ENCODE results near the gene ADAMTSL4. TPM values are rescaled to one million over a fixed set of nuclear protein-coding genes. Genes with fewer than 3 reads are reported as not detected.

The ADAMTSL4 gene
- 6.4 and 13.0 TPM in 2 replicates for total RNA-seq
- 7.3 and 19.8 TPM in 2 replicates for polyA plus RNA-seq
- polyA plus RNA-seq (2012): 12.6 and 25.9 TPM in 2 replicates
- 16.6 and 30.2 TPM in 2 replicates for polyA minus RNA-seq (ENCODE audit: low replicate concordance)

DNA sequence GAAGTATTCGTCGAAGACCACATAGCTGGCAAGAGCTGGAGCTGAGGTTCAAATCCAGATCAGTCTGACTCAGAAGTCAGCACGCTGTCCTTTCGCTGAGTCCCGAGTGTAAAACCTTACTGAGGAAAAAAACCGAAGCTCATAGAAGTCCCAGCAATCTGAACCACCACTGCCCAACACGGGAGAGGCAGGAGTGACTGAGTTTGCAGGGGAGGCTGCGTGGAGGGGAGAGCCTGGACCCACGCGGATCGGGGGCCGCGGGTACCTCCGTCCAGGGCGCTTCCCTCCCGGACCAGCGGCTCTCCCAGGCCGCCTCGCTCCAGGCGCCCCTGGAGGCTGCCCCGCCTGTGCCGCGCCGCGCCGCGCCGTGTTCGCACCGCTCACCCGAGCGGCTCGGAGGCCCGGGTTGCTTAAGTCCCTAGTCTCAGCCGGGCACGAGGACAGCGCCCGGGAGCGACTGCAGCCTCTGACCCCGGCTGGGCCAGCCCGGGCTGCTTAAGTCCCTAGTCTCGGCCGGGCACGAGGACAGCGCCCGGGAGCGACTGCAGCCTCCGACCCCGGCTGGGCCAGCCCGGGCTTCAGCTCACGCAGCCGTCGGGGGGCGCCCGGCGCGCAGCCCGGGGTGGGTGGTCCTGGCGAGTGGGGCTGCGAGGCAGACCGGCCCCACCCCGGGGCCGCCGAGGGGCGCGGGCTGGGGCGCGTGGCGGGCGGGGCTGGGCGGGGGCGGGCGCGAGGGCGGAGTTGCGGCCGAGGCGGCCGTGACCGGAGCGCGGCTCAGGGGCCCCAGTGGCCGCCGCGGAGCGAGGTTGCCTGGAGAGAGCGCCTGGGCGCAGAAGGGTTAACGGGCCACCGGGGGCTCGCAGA, at the start of gene ADAMTSL4:
ADAMTSL4 (plus strand) TSS at position 777 of the 864 bp plus-strand sequence. CDS start 2,881 bp downstream, outside the sequence.
- Histone ChIP-seq H3K9me3 (ENCODE audit: control insufficient read depth, insufficient read depth, low read depth, low read length) (no peaks in the 10 kb centered on the region), H4K20me1 (ENCODE audit: control insufficient read depth, extremely low read depth, insufficient read depth, low read length) (no peaks in the 10 kb centered on the region), H2AFZ (ENCODE audit: low read length) (peak within 1 kb of the TSS; percentile 50), H3K36me3 (ENCODE audit: control insufficient read depth, insufficient read depth, low read length) (no peaks in the 10 kb centered on the region), H3K79me2 (ENCODE audit: control insufficient read depth, insufficient read depth, low read length) (no peaks in the 10 kb centered on the region), H3K4me3 (replicated peaks in 1 of 4; ENCODE audit: control extremely low read depth in 1 of 4, insufficient read depth in 1 of 4, low read depth in 3 of 4, low read length in 4 of 4) (peak within 1 kb of the TSS; percentile 49 to 77 (median 60)), H3K27me3 (ENCODE audit: control insufficient read depth, insufficient read depth, low read length) (no peaks in the 10 kb centered on the region), H3K27ac (ENCODE audit: insufficient read depth, low read length) (peak within 1 kb of the TSS; percentile 74), H3K9ac (ENCODE audit: insufficient read depth, low read length) (peak within 1 kb of the TSS; percentile 61), H3K4me2 (ENCODE audit: extremely low read depth, insufficient read depth, low read length) (peak within 1 kb of the TSS; percentile 87), H3K4me1 (ENCODE audit: control insufficient read depth, extremely low read depth, insufficient read depth, low read length) (peaks cover 14% of the 10 kb centered on the region)
- DNase-seq (ENCODE audit: low read depth in 2 of 2): peak; percentile 80 to 87
- TF ChIP-seq, protein P1, sequence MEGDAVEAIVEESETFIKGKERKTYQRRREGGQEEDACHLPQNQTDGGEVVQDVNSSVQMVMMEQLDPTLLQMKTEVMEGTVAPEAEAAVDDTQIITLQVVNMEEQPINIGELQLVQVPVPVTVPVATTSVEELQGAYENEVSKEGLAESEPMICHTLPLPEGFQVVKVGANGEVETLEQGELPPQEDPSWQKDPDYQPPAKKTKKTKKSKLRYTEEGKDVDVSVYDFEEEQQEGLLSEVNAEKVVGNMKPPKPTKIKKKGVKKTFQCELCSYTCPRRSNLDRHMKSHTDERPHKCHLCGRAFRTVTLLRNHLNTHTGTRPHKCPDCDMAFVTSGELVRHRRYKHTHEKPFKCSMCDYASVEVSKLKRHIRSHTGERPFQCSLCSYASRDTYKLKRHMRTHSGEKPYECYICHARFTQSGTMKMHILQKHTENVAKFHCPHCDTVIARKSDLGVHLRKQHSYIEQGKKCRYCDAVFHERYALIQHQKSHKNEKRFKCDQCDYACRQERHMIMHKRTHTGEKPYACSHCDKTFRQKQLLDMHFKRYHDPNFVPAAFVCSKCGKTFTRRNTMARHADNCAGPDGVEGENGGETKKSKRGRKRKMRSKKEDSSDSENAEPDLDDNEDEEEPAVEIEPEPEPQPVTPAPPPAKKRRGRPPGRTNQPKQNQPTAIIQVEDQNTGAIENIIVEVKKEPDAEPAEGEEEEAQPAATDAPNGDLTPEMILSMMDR (conservative IDR thresholded peaks at IDR 0.05 in 1 of 2, IDR thresholded peaks at IDR 0.05 in 1 of 2; ENCODE audit: low read depth in 1 of 2, low read length in 2 of 2): no peak

- Histone ChIP-seq H3K27me3 (ENCODE audit: control insufficient read depth, insufficient read depth, low read length) (no peaks in the 10 kb centered on the region), H2AFZ (ENCODE audit: low read length) (no peak overlapping the region), H3K79me2 (ENCODE audit: control insufficient read depth, insufficient read depth, low read length) (peaks cover 19% of the 10 kb centered on the region), H3K9ac (ENCODE audit: insufficient read depth, low read length) (no peak overlapping the region), H3K9me3 (ENCODE audit: control insufficient read depth, insufficient read depth, low read depth, low read length) (no peaks in the 10 kb centered on the region), H3K4me3 (replicated peaks in 1 of 4; ENCODE audit: control extremely low read depth in 1 of 4, insufficient read depth in 1 of 4, low read depth in 3 of 4, low read length in 4 of 4) (no peak overlapping the region), H3K4me1 (ENCODE audit: control insufficient read depth, extremely low read depth, insufficient read depth, low read length) (peaks cover 8% of the 10 kb centered on the region), H3K4me2 (ENCODE audit: extremely low read depth, insufficient read depth, low read length) (no peak overlapping the region), H4K20me1 (ENCODE audit: control insufficient read depth, extremely low read depth, insufficient read depth, low read length) (no peaks in the 10 kb centered on the region), H3K27ac (ENCODE audit: insufficient read depth, low read length) (no peak overlapping the region), H3K36me3 (ENCODE audit: control insufficient read depth, insufficient read depth, low read length) (peaks cover 18% of the 10 kb centered on the region)
- no peak for TF ChIP-seq EZH2 (IDR thresholded peaks at IDR 0.05; ENCODE audit: low read length, missing control alignments)
- TF ChIP-seq, protein P1 (conservative IDR thresholded peaks at IDR 0.05 in 1 of 2, IDR thresholded peaks at IDR 0.05 in 1 of 2; ENCODE audit: low read depth in 1 of 2, low read length in 2 of 2): no peak
- no peak for DNase-seq (ENCODE audit: low read depth in 2 of 2)
These were observed 43.8 kb upstream of the ADAMTSL4 start for GRCh38 chr1:150505431-150505830.

Measured in fibroblast of lung (primary cell).